ENCODE results near the gene IRF2BP2. TPM values are rescaled to one million over a fixed set of nuclear protein-coding genes. Genes with fewer than 3 reads are reported as not detected.
A peak's percentile ranks its signal among the peaks of the same experiment; 100 is the strongest.

Gene IRF2BP2
- total and polyA plus RNA-seq, 2 of the 13 experiments (the other 11 are each of a cell fraction or from before 2014, with no cell fraction given), result 140 to 147 TPM

- TF ChIP-seq ZSCAN22 (CRISPR knock-in tag; IDR thresholded peaks at IDR 0.05), result no peak
- no peak for TF ChIP-seq HDAC2 (CRISPR knock-in tag; IDR thresholded peaks at IDR 0.05)
- TF ChIP-seq DRAP1 (CRISPR knock-in tag; IDR thresholded peaks at IDR 0.05), result peak; percentile 60; the same call in 1 of the 2 replicates
- 0 out of 2 replicates have a peak, but pooled peaks have one; percentile 29 for TF ChIP-seq IRF2 (CRISPR knock-in tag; IDR thresholded peaks at IDR 0.05)
- TF ChIP-seq HNF4A (CRISPR knock-in tag; IDR thresholded peaks at IDR 0.05), result 0 out of 2 replicates have a peak, but pooled peaks have one; percentile 8
- TF ChIP-seq NCOA2 (CRISPR knock-in tag; IDR thresholded peaks at IDR 0.05), result peak; percentile 49
- TF ChIP-seq MED1 (CRISPR knock-in tag; IDR thresholded peaks at IDR 0.05), result peak; percentile 90
- TF ChIP-seq ARID5B (CRISPR knock-in tag; IDR thresholded peaks at IDR 0.05), result peak; percentile 63
- peak; percentile 38; the same call in 1 of the 2 replicates for TF ChIP-seq LCORL (IDR thresholded peaks at IDR 0.05)
- TF ChIP-seq LCORL (CRISPR knock-in tag; IDR thresholded peaks at IDR 0.05), result no peak
- TF ChIP-seq ETV5 (CRISPR knock-in tag; IDR thresholded peaks at IDR 0.05; ENCODE audit: borderline replicate concordance), result peak; percentile 69; the same call in 1 of the 2 replicates
- peak; percentile 72 for TF ChIP-seq RARA (CRISPR knock-in tag; IDR thresholded peaks at IDR 0.05)
- TF ChIP-seq SSRP1 (CRISPR knock-in tag; IDR thresholded peaks at IDR 0.05), result 0 out of 2 replicates have a peak, but pooled peaks have one; percentile 40
- TF ChIP-seq ZNF362 (CRISPR knock-in tag; IDR thresholded peaks at IDR 0.05; ENCODE audit: borderline replicate concordance), result no peak
- TF ChIP-seq RBFOX2 (IDR thresholded peaks at IDR 0.05; ENCODE audit: low read depth, low read length), result 0 out of 2 replicates have a peak, but pooled peaks have one; percentile 42
- TF ChIP-seq CENPBD1 (CRISPR knock-in tag; IDR thresholded peaks at IDR 0.05; ENCODE audit: borderline replicate concordance, low read depth), result no peak
- TF ChIP-seq BHLHE40 (IDR thresholded peaks at IDR 0.05; ENCODE audit: low read length), result no peak
- TF ChIP-seq SOX13 (IDR thresholded peaks at IDR 0.05), result no peak
- TF ChIP-seq SOX13 (CRISPR knock-in tag; conservative IDR thresholded peaks at IDR 0.05 in 1 of 2, IDR thresholded peaks at IDR 0.05 in 1 of 2), result 0 out of 4 replicates have a peak, but pooled peaks of 1 of the 2 experiments have one; percentile 35
- peak; percentile 35; the same call in 1 of the 2 replicates for TF ChIP-seq TCF7 (IDR thresholded peaks at IDR 0.05; ENCODE audit: low read depth)
- no peak for TF ChIP-seq ATF1 (CRISPR knock-in tag; IDR thresholded peaks at IDR 0.05)
- TF ChIP-seq IRF1 (CRISPR knock-in tag; IDR thresholded peaks at IDR 0.05; ENCODE audit: low read depth), result no peak
- peak; percentile 35; the same call in 1 of the 2 replicates for TF ChIP-seq TFE3 (CRISPR knock-in tag; IDR thresholded peaks at IDR 0.05)
- TF ChIP-seq TCF12 (IDR thresholded peaks at IDR 0.05), result no peak
- TF ChIP-seq TCF12 (CRISPR knock-in tag; IDR thresholded peaks at IDR 0.05), result no peak
Measured at GRCh38 chr1:234616644-234617043, 6.7 kb upstream of the IRF2BP2 start (continued).

All from HepG2 (cell line).